DND-41 (cell line): ENCODE results near the gene AKAP13.

Experiments used
- ATAC-seq: fragments of 200-7000 bp; cut with Tn5 transposase; 3 replicates; pipeline ENCODE4 v1.9.1; 2021; ENCODE audit warnings: low read depth; ENCODE audit not compliant: insufficient read depth
- DNase-seq: peaks from one replicate; pipeline ENCODE4 v3.0.0-alpha.2; 2020
- H2AFZ ChIP-seq: 2 replicates; pipeline ENCODE4 v1.6.0; 2012; ENCODE audit warnings: low read depth, low read length
- H3K27ac ChIP-seq: 2 replicates; pipeline ENCODE4 v1.5.1; 2012; ENCODE audit warnings: low read length, inconsistent platforms
- H3K27me3 ChIP-seq: fragments of 200-600 bp; sonication (generic); 2 replicates; pipeline ENCODE4 v1.6.0; 2012; ENCODE audit warnings: low read length, mild to moderate bottlenecking, inconsistent platforms; ENCODE audit not compliant: insufficient read depth, poor library complexity
- H3K36me3 ChIP-seq: 2 replicates; pipeline ENCODE4 v1.5.1; 2012; ENCODE audit warnings: low read length, inconsistent platforms; ENCODE audit not compliant: insufficient read depth
- H3K4me1 ChIP-seq: 2 replicates; pipeline ENCODE4 v1.5.1; 2012; ENCODE audit warnings: mild to moderate bottlenecking, low read length; ENCODE audit not compliant: insufficient read depth
- H3K4me2 ChIP-seq: 2 replicates; pipeline ENCODE4 v1.6.0; 2012; ENCODE audit warnings: mild to moderate bottlenecking, moderate library complexity, low read length, inconsistent platforms; ENCODE audit not compliant: insufficient read depth
- H3K4me3 ChIP-seq, 2 experiments: fragments of 200-600 bp in 1 of 2; shearing (Covaris generic) in 1 of 2; 2 replicates each; pipeline ENCODE4 v1.5.1; 2012 to 2016; ENCODE audit warnings: inconsistent platforms in 2 of 2, low read length in 2 of 2, mild to moderate bottlenecking in 2 of 2, low read depth in 1 of 2, moderate library complexity in 1 of 2
- H3K79me2 ChIP-seq: 2 replicates; pipeline ENCODE4 v1.6.0; 2012; ENCODE audit warnings: low read length, inconsistent platforms; ENCODE audit not compliant: insufficient read depth
- H3K9ac ChIP-seq: 2 replicates; pipeline ENCODE4 v1.6.0; 2012; ENCODE audit warnings: low read depth, mild to moderate bottlenecking, inconsistent platforms, low read length, moderate library complexity
- H3K9me3 ChIP-seq: 2 replicates; pipeline ENCODE4 v1.5.1; 2012; ENCODE audit warnings: low read length, moderate library complexity, mild to moderate bottlenecking, inconsistent platforms; ENCODE audit not compliant: insufficient read depth, severe bottlenecking
- H4K20me1 ChIP-seq: 2 replicates; pipeline ENCODE4 v1.6.0; 2012; ENCODE audit warnings: low read length; ENCODE audit not compliant: insufficient read depth
- EZH2 ChIP-seq: IDR thresholded peaks from 3 replicates; pipeline ENCODE4 v1.6.1; 2012; ENCODE audit warnings: borderline replicate concordance, low read depth, mild to moderate bottlenecking, moderate library complexity, low read length, inconsistent platforms; ENCODE audit not compliant: severe bottlenecking
- TF ChIP-seq, protein P1 (sequence below): IDR thresholded peaks from 2 replicates; pipeline ENCODE4 v1.5.1; 2012; ENCODE audit warnings: borderline replicate concordance, low read length, moderate library complexity, mild to moderate bottlenecking; ENCODE audit not compliant: poor library complexity, severe bottlenecking; ENCODE audit errors: extremely low read depth

Gene AKAP13

DNA sequence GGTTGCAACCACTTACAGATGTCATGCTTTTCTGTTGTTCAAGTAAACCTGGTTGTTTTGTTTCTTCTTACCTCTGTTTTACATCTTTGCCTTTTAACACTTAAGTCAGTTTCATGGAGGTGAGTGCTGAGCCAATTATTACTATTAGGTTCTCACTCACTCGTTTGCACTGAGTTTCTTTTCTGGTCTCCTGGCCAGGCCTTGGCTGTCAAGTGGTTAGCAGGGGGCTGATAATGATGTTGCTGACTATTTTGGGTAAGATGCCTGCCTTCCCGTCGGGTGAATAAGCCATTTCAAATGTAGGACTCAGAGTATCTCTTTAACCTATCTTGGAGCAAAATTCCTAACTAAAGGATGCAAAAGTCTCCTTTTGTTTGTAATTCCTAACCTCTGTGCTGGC, 335.9 kb downstream of the AKAP13 start:
- Histone ChIP-seq H3K79me2 (no peaks in the 10 kb centered on the region), H2AFZ (no peak overlapping the region), H3K27me3 (no peaks in the 10 kb centered on the region), H4K20me1 (no peaks in the 10 kb centered on the region), H3K4me1 (no peaks in the 10 kb centered on the region), H3K27ac (no peak overlapping the region), H3K4me3 (no peak overlapping the region), H3K9me3 (no peaks in the 10 kb centered on the region), H3K4me2 (no peak overlapping the region), H3K36me3 (peaks cover 79% of the 10 kb centered on the region), H3K9ac (no peak overlapping the region)
- no peak for DNase-seq
- ATAC-seq: no peak
- TF ChIP-seq, protein P1, sequence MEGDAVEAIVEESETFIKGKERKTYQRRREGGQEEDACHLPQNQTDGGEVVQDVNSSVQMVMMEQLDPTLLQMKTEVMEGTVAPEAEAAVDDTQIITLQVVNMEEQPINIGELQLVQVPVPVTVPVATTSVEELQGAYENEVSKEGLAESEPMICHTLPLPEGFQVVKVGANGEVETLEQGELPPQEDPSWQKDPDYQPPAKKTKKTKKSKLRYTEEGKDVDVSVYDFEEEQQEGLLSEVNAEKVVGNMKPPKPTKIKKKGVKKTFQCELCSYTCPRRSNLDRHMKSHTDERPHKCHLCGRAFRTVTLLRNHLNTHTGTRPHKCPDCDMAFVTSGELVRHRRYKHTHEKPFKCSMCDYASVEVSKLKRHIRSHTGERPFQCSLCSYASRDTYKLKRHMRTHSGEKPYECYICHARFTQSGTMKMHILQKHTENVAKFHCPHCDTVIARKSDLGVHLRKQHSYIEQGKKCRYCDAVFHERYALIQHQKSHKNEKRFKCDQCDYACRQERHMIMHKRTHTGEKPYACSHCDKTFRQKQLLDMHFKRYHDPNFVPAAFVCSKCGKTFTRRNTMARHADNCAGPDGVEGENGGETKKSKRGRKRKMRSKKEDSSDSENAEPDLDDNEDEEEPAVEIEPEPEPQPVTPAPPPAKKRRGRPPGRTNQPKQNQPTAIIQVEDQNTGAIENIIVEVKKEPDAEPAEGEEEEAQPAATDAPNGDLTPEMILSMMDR: no peak
- TF ChIP-seq EZH2: no peak

- no peak overlapping the region for H3K4me3 ChIP-seq
- no peaks in the 10 kb centered on the region for H3K79me2 ChIP-seq
- ATAC-seq (no peak), DNase-seq (no peak)
- no peaks in the 10 kb centered on the region for H3K9me3 ChIP-seq
- no peaks in the 10 kb centered on the region for H3K4me1 ChIP-seq
- no peak for TF ChIP-seq EZH2
- TF ChIP-seq, protein P1: no peak
- no peak overlapping the region for H3K4me2 ChIP-seq
- H4K20me1 ChIP-seq: no peaks in the 10 kb centered on the region
- no peak overlapping the region for H3K27ac ChIP-seq
- peaks cover 81% of the 10 kb centered on the region for H3K36me3 ChIP-seq
- no peaks in the 10 kb centered on the region for H3K27me3 ChIP-seq
- no peak overlapping the region for H3K9ac ChIP-seq
- H2AFZ ChIP-seq: no peak overlapping the region
Measured at GRCh38 chr15:85717212-85717611, 336.8 kb downstream of the AKAP13 start.

- Histone ChIP-seq H3K9me3 (no peaks in the 10 kb centered on the region), H3K4me3 (no peak overlapping the region), H3K79me2 (no peaks in the 10 kb centered on the region), H2AFZ (no peak overlapping the region), H3K27ac (no peak overlapping the region), H3K27me3 (no peaks in the 10 kb centered on the region), H3K9ac (no peak overlapping the region), H3K36me3 (peaks cover 84% of the 10 kb centered on the region), H3K4me1 (no peaks in the 10 kb centered on the region), H3K4me2 (no peak overlapping the region), H4K20me1 (no peaks in the 10 kb centered on the region)
- ATAC-seq (no peak), DNase-seq (no peak)
- TF ChIP-seq EZH2: no peak
- TF ChIP-seq, protein P1: no peak
Measured at GRCh38 chr15:85718271-85718971, 338.0 kb downstream of the AKAP13 start.
